ENCODE results near the gene CP.

DNA sequence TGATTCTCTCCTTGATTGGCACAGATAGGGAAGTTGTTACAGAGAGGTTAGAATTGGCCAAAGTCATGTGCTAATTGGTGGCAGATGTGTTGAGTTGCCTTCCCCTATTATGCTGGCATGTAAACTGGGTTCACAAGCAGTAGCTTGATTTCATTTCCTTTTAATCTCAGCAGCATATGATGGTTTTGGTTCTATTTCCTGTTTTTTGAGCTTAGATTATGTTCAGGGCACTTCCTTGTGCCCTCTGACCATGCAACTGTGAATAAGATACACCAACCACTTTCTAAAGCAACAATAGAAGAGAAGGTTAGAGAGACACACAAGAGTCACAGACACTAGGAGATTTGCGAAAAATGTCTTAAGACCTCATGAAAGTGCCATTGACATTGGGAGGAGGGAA is 75.7 kb downstream of the CP start:
- TF ChIP-seq, protein P1, sequence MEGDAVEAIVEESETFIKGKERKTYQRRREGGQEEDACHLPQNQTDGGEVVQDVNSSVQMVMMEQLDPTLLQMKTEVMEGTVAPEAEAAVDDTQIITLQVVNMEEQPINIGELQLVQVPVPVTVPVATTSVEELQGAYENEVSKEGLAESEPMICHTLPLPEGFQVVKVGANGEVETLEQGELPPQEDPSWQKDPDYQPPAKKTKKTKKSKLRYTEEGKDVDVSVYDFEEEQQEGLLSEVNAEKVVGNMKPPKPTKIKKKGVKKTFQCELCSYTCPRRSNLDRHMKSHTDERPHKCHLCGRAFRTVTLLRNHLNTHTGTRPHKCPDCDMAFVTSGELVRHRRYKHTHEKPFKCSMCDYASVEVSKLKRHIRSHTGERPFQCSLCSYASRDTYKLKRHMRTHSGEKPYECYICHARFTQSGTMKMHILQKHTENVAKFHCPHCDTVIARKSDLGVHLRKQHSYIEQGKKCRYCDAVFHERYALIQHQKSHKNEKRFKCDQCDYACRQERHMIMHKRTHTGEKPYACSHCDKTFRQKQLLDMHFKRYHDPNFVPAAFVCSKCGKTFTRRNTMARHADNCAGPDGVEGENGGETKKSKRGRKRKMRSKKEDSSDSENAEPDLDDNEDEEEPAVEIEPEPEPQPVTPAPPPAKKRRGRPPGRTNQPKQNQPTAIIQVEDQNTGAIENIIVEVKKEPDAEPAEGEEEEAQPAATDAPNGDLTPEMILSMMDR (IDR thresholded peaks at IDR 0.05), result no peak
- TF ChIP-seq POLR2A (IDR thresholded peaks at IDR 0.05), result no peak

Data from lower leg skin (tissue), 3 donors.